Keratinocyte (primary cell): ENCODE measurements around the gene TENM4.

Experiments used
- EZH2 ChIP-seq: IDR thresholded peaks from one replicate; pipeline ENCODE4 v1.6.1; 2012; ENCODE audit warnings: inconsistent platforms, mild to moderate bottlenecking, low read length, moderate library complexity
- TF ChIP-seq, protein P1 (sequence below), 3 experiments: IDR thresholded peaks in 1 of 3; conservative IDR thresholded peaks in 1 of 3; optimal IDR thresholded peaks in 1 of 3; 2 replicates in 2 of 3; 3 replicates in 1 of 3; pipeline versions ENCODE3 to v1.5.1; 2011; ENCODE audit warnings: low read length in 3 of 3, mild to moderate bottlenecking in 3 of 3, moderate library complexity in 2 of 3, control low read depth in 1 of 3, inconsistent platforms in 1 of 3; ENCODE audit not compliant: insufficient read depth in 2 of 3; ENCODE audit errors: extremely low read depth in 1 of 3

DNA sequence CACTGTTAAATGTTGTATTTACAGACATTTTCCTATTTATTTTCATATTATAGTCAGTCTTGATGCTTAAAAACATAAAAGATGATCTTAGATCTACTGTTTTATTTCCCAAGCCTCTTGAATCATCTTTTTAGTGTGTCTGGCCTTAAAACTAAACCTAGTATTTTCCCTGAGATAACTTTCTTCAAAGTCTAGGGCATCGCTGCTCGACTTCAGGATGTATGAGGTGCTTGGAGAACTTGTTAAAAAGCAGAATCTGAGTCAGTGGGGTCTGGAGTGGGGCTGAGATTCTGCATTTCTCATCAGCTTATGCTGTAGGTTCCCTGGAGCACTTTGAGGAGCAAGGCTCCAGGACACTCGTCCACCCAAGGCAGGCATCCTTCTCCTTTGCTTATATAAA, 404.9 kb downstream of the TENM4 start:
- TF ChIP-seq, protein P1, sequence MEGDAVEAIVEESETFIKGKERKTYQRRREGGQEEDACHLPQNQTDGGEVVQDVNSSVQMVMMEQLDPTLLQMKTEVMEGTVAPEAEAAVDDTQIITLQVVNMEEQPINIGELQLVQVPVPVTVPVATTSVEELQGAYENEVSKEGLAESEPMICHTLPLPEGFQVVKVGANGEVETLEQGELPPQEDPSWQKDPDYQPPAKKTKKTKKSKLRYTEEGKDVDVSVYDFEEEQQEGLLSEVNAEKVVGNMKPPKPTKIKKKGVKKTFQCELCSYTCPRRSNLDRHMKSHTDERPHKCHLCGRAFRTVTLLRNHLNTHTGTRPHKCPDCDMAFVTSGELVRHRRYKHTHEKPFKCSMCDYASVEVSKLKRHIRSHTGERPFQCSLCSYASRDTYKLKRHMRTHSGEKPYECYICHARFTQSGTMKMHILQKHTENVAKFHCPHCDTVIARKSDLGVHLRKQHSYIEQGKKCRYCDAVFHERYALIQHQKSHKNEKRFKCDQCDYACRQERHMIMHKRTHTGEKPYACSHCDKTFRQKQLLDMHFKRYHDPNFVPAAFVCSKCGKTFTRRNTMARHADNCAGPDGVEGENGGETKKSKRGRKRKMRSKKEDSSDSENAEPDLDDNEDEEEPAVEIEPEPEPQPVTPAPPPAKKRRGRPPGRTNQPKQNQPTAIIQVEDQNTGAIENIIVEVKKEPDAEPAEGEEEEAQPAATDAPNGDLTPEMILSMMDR (optimal IDR thresholded peaks at IDR 0.05 in 1 of 3, IDR thresholded peaks at IDR 0.05 in 1 of 3, conservative IDR thresholded peaks at IDR 0.05 in 1 of 3; ENCODE audit: extremely low read depth in 1 of 3, insufficient read depth in 2 of 3, low read length in 3 of 3), result no peak
- TF ChIP-seq EZH2, result no peak
